Endothelial cell of umbilical vein (primary cell): ENCODE results near the gene ARHGAP15. TPM values are rescaled to one million over a fixed set of nuclear protein-coding genes. Genes with fewer than 3 reads are reported as not detected.

Experiments used
- BruUV-seq: library from RNA; stranded (reverse); fragments of 400-500 nt; replicated peaks from 2 replicates; lab custom pipeline; 2021; lab: Mats Ljungman, UMichigan
- CTCF ChIA-PET: fragments of 300-600, 350-600 bp; sonication (Branson Sonifier 250); formaldehyde crosslinking; loops from one replicate; lab custom pipeline; 2021; ENCODE audit warnings: antibody characterized with exemption, inconsistent platforms; lab: Charles Lee
- POLR2A ChIA-PET: fragments of 300-600, 350-600 bp; sonication (Branson Sonifier 250); formaldehyde crosslinking; loops from one replicate; lab custom pipeline; 2021; ENCODE audit warnings: antibody characterized with exemption, inconsistent platforms; lab: Charles Lee
- DNase-seq: peaks from one replicate; pipeline ENCODE4 v3.0.0-alpha.2; 2011; ENCODE audit warnings: low read depth, low spot score
- FAIRE-seq: peaks from 2 replicates; lab custom pipeline; 2011; peaks lifted over from hg19 to GRCh38; lab: Jason Lieb, UNC
- H2AFZ ChIP-seq: 2 replicates; pipeline ENCODE4 v1.6.0; 2012; ENCODE audit warnings: low read depth, low read length, control low read depth, inconsistent platforms
- H3K27ac ChIP-seq: 2 replicates; pipeline ENCODE4 v1.5.1; 2011; ENCODE audit warnings: low read depth, mild to moderate bottlenecking, control low read depth, low read length, moderate library complexity; ENCODE audit not compliant: insufficient read depth
- H3K27me3 ChIP-seq, 2 experiments: 2 replicates each; pipeline versions ENCODE4 v1.6.0 to v1.6.1; 2011; ENCODE audit warnings: low read length in 2 of 2, mixed read lengths in 1 of 2; ENCODE audit not compliant: control insufficient read depth in 2 of 2, insufficient read depth in 2 of 2
- H3K36me3 ChIP-seq, 2 experiments: 2 replicates in 1 of 2; 3 replicates in 1 of 2; pipeline ENCODE4 v1.5.1; 2011; ENCODE audit warnings: low read length in 2 of 2, mild to moderate bottlenecking in 1 of 2, moderate library complexity in 1 of 2; ENCODE audit not compliant: control insufficient read depth in 2 of 2, insufficient read depth in 2 of 2; ENCODE audit errors: extremely low read depth in 1 of 2
- H3K4me1 ChIP-seq: 3 replicates; pipeline ENCODE4 v1.5.1; 2011; ENCODE audit warnings: mild to moderate bottlenecking, low read length; ENCODE audit not compliant: control insufficient read depth, insufficient read depth; ENCODE audit errors: extremely low read depth
- H3K4me2 ChIP-seq: 2 replicates; pipeline ENCODE4 v1.6.1; 2011; ENCODE audit warnings: low read length, control low read depth, mixed read lengths; ENCODE audit not compliant: insufficient read depth
- H3K4me3 ChIP-seq, 3 experiments: fragments of 200-600 bp in 1 of 3; sonication (generic), shearing (Covaris generic) in 1 of 3; replicated peaks in 1 of 3; 2 replicates each; pipeline ENCODE4 v1.5.1; 2011 to 2016; ENCODE audit warnings: control low read depth in 3 of 3, low read length in 3 of 3, mild to moderate bottlenecking in 2 of 3, inconsistent platforms in 1 of 3, low read depth in 1 of 3, moderate library complexity in 1 of 3; ENCODE audit not compliant: insufficient read depth in 1 of 3
- H3K79me2 ChIP-seq: 2 replicates; pipeline ENCODE4 v1.6.0; 2012; ENCODE audit warnings: low read length, inconsistent platforms; ENCODE audit not compliant: control insufficient read depth, insufficient read depth
- H3K9ac ChIP-seq: replicated peaks from 2 replicates; pipeline ENCODE3; 2011; ENCODE audit warnings: low read length, control low read depth; ENCODE audit not compliant: insufficient read depth; ENCODE audit errors: extremely low read depth
- H3K9me1 ChIP-seq: replicated peaks from 3 replicates; pipeline ENCODE4 v1.6.0; 2011; ENCODE audit warnings: mild to moderate bottlenecking, low read length; ENCODE audit not compliant: control insufficient read depth, insufficient read depth; ENCODE audit errors: extremely low read depth
- H3K9me3 ChIP-seq: replicated peaks from 2 replicates; pipeline ENCODE4 v1.5.1; 2012; ENCODE audit warnings: low read length, inconsistent platforms; ENCODE audit not compliant: control insufficient read depth, insufficient read depth
- H4K20me1 ChIP-seq: replicated peaks from 2 replicates; pipeline ENCODE3; 2011; ENCODE audit warnings: mild to moderate bottlenecking, low read length; ENCODE audit not compliant: control insufficient read depth, insufficient read depth; ENCODE audit errors: extremely low read depth
- EZH2 ChIP-seq: IDR thresholded peaks from 2 replicates; pipeline ENCODE4 v1.6.1; 2012; ENCODE audit warnings: borderline replicate concordance, low read depth, mild to moderate bottlenecking, moderate library complexity, low read length, inconsistent platforms; ENCODE audit not compliant: severe bottlenecking
- FOS ChIP-seq: IDR thresholded peaks from 2 replicates; pipeline ENCODE4 v1.6.1; 2011; ENCODE audit warnings: mild to moderate bottlenecking, low read length, moderate library complexity, borderline replicate concordance; ENCODE audit not compliant: insufficient read depth
- GATA2 ChIP-seq: IDR thresholded peaks from 2 replicates; pipeline ENCODE4 v1.7.0; 2011; ENCODE audit warnings: low read depth, mild to moderate bottlenecking, moderate library complexity, mixed read lengths, low read length; ENCODE audit not compliant: insufficient read length, insufficient read depth
- JUN ChIP-seq: IDR thresholded peaks from 2 replicates; pipeline ENCODE4 v1.6.1; 2011; ENCODE audit warnings: borderline replicate concordance, low read depth; ENCODE audit not compliant: insufficient read length, insufficient read depth
- MAX ChIP-seq: IDR thresholded peaks from 2 replicates; pipeline ENCODE4 v1.6.1; 2011; ENCODE audit not compliant: insufficient read depth, insufficient read length
- MYC ChIP-seq: IDR thresholded peaks from one replicate; pipeline ENCODE4 v1.6.1; 2011; ENCODE audit warnings: mild to moderate bottlenecking, low read depth, low read length
- POLR2A ChIP-seq: IDR thresholded peaks from 2 replicates; pipeline ENCODE4 v1.6.1; 2012; ENCODE audit warnings: low read depth, mild to moderate bottlenecking, control low read depth, low read length
- POLR2AphosphoS5 ChIP-seq: IDR thresholded peaks from 2 replicates; pipeline ENCODE4 v1.6.1; 2012; ENCODE audit warnings: low read depth, mild to moderate bottlenecking, control low read depth, low read length, moderate library complexity; ENCODE audit not compliant: insufficient read depth
- dilution Hi-C: fragments of 300-500 bp; cut with MboI; formaldehyde crosslinking; loops from one replicate; pipeline ENCODE4 v1.15.0; 2019; ENCODE audit warnings: low sequenced_read_pairs; ENCODE audit not compliant: extremely low pct_ligation_motif_present
- intact Hi-C: fragments of 100-400 bp; cut with micrococcal nuclease; formaldehyde crosslinking; loops from one replicate; pipeline ENCODE4 v1.10.0; 2022
- polyA plus RNA-seq, 4 experiments: library from polyadenylated mRNA; depleted of rRNA in 3 of 4; stranded (reverse) in 3 of 4; unstranded in 1 of 4; fragments of >200 nt; gene quantifications; 2 replicates each; pipeline versions ENCODE4 v1.2.1 to v1.2.3, GENCODE V29; 2011 to 2012; ENCODE audit warnings: missing spikeins in 1 of 4
- total RNA-seq: library from RNA; stranded (reverse); gene quantifications from 2 replicates; pipeline ENCODE4 v1.2.3, GENCODE V29; 2021
- TF ChIP-seq, protein P1 (sequence below), 2 donors: IDR thresholded peaks; 1 replicate in 1 of 2; 2 replicates in 1 of 2; pipeline ENCODE4 v1.5.1; 2011; ENCODE audit warnings: low read length in 2 of 2, mild to moderate bottlenecking in 2 of 2, moderate library complexity in 2 of 2, control low read depth in 1 of 2, inconsistent platforms in 1 of 2, low read depth in 1 of 2; ENCODE audit not compliant: insufficient read depth in 1 of 2; ENCODE audit errors: extremely low read depth in 1 of 2

ARHGAP15 gene
- total and polyA plus RNA-seq, 2 donors (not counting 3 experiments of a cell fraction or from before 2014, with no cell fraction given) = not detected

DNA sequence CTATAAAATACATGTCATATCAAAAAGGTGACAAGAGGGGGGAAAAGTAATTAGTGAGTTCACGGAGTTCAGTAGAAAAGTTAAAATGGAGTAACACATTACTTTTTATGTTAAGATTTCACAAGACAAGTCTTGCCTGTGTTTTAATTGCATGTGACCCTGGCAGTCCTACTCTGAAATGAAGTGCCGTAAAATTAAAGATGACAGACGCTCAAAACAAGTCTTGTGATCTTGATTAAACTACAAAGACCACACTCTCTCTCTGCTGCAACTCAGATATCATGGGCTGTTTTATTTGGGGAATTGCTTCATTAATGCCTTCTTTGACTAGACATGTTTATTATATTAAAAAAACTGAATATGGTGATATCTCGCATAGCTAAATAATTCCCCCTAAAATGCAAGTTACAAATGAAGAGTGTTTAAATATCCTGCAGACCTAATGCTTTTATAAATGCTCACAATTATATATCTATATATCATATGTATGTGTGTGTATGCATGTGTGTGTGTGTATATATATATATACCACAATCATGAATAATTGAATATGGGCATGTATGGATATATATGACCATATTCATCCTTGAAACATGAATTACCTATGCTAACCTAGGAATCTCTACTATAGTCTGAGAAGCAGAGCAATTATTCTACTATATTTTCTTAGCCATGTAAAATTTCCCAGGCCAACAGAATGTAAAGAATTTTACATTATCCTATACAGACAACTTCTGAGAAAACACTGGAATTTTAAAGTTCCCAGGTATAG lies 647.5 kb downstream of the ARHGAP15 start:
- FAIRE-seq (no peak), DNase-seq (no peak)
- Histone ChIP-seq H3K36me3 (no peaks in the 10 kb centered on the region), H3K4me1 (no peaks in the 10 kb centered on the region), H3K79me2 (no peaks in the 10 kb centered on the region), H3K27me3 (no peaks in the 10 kb centered on the region), H3K9me3 (no peaks in the 10 kb centered on the region), H3K4me3 (no peak overlapping the region), H3K4me2 (no peak overlapping the region), H3K27ac (no peak overlapping the region), H4K20me1 (no peaks in the 10 kb centered on the region), H3K9me1 (no peaks in the 10 kb centered on the region), H3K9ac (no peak overlapping the region), H2AFZ (no peak overlapping the region)
- no peak for TF ChIP-seq POLR2AphosphoS5
- TF ChIP-seq POLR2A = no peak
- no peak for TF ChIP-seq GATA2
- no peak for TF ChIP-seq EZH2
- no peak for TF ChIP-seq MYC
- dilution Hi-C loops (no loop called here), intact Hi-C loops (no loop called here)
- ChIA-PET POLR2A (no interaction called here), CTCF (no interaction called here)
- BruUV-seq = no TSS peak

DNA sequence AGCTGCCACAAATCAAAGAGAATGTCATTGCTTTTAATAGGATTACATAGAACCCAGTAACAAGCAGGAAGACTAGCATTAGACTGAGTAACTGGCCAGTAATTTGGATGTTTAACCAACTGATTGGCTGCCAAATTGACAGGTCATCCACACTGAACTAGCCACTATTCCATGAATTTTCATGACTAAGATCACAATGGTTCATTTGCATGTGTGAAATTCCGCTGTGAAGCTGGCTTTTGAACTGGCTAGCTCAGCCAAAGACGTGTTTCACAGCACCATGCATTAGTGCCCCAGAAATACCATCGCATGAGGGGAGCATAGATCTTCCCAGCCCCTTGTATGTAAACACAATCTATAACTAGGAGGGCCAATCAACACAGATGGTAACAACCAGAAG lies 649.8 kb downstream of the ARHGAP15 start:
- no peaks in the 10 kb centered on the region for H3K9me1 ChIP-seq
- H3K27ac ChIP-seq = no peak overlapping the region
- POLR2A ChIA-PET = no interaction called here
- H3K9ac ChIP-seq = no peak overlapping the region
- DNase-seq (no peak), FAIRE-seq (no peak)
- dilution Hi-C loops (no loop called here), intact Hi-C loops (no loop called here)
- no peaks in the 10 kb centered on the region for H3K36me3 ChIP-seq
- H3K4me2 ChIP-seq = no peak overlapping the region
- H3K4me1 ChIP-seq = no peaks in the 10 kb centered on the region
- TF ChIP-seq MYC (no peak), JUN (no peak), POLR2AphosphoS5 (no peak), GATA2 (no peak), EZH2 (no peak), POLR2A (no peak), MAX (no peak), FOS (no peak)
- TF ChIP-seq, protein P1, sequence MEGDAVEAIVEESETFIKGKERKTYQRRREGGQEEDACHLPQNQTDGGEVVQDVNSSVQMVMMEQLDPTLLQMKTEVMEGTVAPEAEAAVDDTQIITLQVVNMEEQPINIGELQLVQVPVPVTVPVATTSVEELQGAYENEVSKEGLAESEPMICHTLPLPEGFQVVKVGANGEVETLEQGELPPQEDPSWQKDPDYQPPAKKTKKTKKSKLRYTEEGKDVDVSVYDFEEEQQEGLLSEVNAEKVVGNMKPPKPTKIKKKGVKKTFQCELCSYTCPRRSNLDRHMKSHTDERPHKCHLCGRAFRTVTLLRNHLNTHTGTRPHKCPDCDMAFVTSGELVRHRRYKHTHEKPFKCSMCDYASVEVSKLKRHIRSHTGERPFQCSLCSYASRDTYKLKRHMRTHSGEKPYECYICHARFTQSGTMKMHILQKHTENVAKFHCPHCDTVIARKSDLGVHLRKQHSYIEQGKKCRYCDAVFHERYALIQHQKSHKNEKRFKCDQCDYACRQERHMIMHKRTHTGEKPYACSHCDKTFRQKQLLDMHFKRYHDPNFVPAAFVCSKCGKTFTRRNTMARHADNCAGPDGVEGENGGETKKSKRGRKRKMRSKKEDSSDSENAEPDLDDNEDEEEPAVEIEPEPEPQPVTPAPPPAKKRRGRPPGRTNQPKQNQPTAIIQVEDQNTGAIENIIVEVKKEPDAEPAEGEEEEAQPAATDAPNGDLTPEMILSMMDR (IDR thresholded peaks at IDR 0.05; ENCODE audit: extremely low read depth in 1 of 2, insufficient read depth in 1 of 2, low read depth in 1 of 2, low read length in 2 of 2) = no peak
- H3K27me3 ChIP-seq = no peaks in the 10 kb centered on the region
- H3K9me3 ChIP-seq = no peaks in the 10 kb centered on the region
- CTCF ChIA-PET = no interaction called here
- BruUV-seq = no TSS peak
- H2AFZ ChIP-seq = no peak overlapping the region
- H3K79me2 ChIP-seq = no peaks in the 10 kb centered on the region
- no peaks in the 10 kb centered on the region for H4K20me1 ChIP-seq
- H3K4me3 ChIP-seq = no peak overlapping the region
